HG03103 (cell line): Measurements from ENCODE around the gene ALPK3.

Experiments
- ATAC-seq: cut with Tn5 transposase; IDR thresholded peaks from one replicate; pipeline ENCODE4 v1.9.1; 2021; ENCODE audit warnings: low read depth; ENCODE audit not compliant: unreplicated experiment

The ALPK3 gene

GRCh38 chr15:84798436-84798946, 18.7 kb upstream of the ALPK3 start:
- ATAC-seq = no peak

DNA sequence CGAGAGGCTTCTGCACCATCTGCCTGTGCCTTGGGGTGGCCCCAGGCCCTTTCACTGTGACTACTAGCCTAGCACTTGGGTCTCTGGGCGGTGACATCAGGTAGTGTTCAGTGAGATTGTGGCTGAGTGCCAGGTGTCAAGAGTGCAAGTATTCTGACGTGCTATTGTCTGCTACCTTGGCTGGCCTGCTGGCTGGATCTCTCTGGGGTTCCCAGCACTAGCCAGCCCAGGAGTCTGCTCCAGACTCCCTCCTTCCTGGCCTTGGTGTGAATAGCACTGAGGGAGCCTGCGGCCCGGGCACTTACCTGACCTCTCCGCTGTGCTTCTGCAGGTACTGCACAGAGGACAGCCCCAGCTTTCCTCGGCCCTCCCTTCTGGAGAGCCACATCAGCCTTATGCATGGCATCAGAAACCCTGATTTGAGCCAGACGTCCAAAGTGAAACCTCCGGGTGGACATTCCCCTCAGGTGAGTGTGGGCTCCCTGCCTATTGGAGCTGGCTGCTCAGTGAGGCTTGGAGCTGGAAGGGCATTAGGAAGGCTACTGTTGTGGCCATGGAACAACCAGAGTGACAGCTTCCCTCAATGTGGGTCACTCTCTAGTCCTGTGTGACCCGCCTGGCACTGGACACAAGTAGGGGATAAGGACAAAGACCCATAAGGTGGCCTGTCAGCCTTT, 17.5 kb upstream of the ALPK3 start:
- no peak for ATAC-seq

GRCh38 chr15:84800365-84800806, 16.8 kb upstream of the ALPK3 start:
- ATAC-seq = no peak

- ATAC-seq = no peak
Measured at GRCh38 chr15:84804005-84804900, 12.9 kb upstream of the ALPK3 start.

DNA sequence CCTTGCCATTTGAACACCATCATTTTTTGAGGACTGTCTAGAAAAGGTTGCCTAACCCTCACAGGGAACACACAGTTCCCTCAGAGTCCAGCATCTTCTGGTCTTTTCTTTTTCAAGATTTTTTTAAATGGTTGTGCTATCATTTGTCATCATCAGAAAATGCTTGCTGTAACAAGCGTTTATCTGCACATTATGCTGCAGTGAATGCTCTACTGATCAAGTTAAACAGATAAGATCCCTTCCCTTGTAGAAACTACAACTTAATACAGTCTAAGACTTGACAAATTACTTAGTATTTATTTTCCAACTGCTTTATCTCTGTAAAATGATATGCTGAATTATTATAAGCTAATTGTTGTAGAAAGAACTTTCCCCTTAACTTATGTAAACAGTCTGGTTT, 11.9 kb upstream of the ALPK3 start:
- no peak for ATAC-seq

GRCh38 chr15:84807228-84807627, 9.9 kb upstream of the ALPK3 start:
- no peak for ATAC-seq

- no peak for ATAC-seq
Measured at GRCh38 chr15:84810073-84810840, 6.9 kb upstream of the ALPK3 start.

GRCh38 chr15:84811151-84811550, 6.0 kb upstream of the ALPK3 start:
- no peak for ATAC-seq

- ATAC-seq = no peak
Measured at GRCh38 chr15:84811828-84812227, 5.3 kb upstream of the ALPK3 start.

DNA sequence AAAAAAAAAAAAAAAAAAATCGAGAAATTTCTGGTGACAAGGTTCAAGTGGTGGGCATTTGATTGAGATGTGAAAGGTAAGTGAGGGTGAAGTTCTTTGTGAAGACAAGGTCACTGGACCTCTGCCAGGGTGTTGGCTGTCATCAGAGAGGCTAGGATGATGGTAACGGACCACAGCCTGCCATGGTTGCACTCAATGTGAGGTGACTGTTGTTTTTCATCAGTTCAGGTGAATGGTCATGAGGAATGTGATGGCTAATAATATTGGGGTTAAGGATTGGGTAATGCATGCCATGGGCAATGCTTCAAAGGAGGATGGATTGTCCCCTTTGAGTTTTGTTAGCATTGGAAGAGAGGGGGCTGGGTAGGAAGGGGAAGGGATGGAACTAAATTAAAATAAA, 4.3 kb upstream of the ALPK3 start:
- no peak for ATAC-seq

DNA sequence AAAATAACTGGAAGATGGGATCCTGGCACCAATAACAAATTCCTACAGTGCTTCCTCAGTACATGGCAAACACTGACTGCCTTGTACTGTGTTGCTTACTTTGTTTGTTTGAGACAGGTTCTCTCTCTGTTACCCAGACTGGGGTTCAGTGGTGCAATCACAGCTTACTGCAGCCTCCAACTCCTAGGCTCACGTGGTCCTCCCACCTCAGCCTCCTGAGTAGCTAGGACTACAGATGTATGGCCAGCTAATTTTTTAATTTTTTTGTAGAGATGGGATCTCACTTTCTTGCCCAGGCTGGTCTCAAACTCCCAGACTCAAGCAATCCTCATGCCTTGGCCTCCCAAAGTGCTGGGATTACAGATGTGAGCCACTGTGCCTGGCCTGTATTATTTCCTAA, 3.7 kb upstream of the ALPK3 start:
- ATAC-seq = no peak

- ATAC-seq = no peak
Measured at GRCh38 chr15:84813931-84814330, 3.2 kb upstream of the ALPK3 start.

DNA sequence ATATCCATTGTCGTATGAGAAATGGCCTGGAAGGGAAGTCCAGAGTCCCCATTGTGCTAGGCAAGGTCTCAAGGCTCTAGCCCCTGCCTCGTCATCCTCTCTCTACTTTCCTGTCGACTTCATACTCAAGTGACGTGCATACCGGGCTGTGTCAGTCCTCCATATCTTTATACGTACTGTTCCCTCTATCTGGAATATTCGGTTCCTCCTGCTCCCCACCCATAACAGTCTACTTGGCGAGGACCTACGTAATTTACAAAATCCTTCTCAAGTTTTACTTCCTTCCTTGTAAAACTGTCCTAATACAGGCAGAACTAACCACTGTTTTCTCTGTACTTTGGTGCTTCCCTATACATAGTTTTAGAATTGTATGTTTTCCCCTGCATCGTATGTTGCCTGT, 2.2 kb upstream of the ALPK3 start:
- ATAC-seq = no peak

GRCh38 chr15:84817466-84818081, 418 bp downstream of the ALPK3 start:
- ATAC-seq = no peak

DNA sequence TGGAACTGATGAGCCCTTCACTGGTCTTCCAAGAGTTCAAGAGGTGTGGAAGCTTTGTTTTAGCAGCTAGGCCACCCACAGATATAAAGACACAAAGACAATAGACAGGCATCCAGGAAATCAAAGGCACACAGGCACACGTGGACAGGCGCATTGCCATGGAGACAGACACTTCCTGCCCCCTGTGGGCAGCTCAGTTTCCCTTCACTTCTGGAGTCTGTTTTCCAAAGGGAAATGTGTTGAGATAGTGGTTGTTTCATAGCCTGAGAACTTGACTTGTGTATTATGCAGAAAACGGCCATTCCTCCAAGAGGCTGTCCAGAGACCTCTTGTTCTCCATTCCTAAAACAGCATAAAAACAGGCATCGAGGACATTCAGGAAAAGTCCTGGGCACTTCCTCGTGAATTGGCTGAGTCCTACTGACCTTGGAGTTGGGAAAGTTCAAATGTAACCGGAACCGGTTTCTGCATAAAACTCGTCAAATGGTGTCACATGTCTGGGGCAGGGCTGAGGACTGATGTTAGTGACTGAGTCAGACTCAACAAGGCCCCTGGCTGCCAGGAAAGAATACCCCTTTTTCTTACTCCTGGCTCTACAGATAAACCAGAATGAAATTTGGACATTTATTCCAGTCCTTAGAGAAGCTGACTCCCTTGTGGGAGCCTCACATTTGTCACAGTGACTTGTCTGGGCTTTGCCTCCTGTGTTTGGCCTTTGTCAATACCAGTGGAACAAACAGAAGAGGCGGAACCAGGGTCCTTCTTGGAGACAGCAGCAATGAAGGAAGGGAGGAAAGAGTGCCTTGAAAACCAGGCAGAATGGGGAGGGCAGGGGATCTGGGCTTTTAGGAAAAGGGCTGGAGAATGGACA, 1.3 kb downstream of the ALPK3 start:
- ATAC-seq = no peak

DNA sequence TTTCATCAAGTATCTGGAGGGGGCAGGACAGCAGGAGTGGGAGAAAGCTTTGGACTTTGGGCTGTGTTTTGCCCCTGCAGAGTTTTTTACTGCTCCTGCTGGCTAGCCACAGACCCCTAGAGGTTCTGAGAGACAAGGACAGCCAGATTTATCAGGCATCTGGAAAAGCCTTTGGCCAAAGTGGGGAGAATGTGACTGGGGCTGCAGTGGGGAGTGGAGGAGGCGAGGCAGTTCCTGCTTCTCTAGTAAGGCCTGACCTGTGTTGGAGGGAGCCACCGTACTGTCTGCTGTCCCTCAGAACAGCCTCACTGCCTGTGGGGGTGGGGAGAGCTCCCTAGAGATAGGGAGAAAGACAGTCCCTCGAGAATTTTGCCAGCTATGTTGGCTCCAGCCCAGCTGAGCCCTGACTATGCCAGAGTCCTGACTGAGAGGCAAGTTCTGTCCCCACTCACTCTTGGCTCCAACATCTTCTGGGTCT, 2.2 kb downstream of the ALPK3 start:
- ATAC-seq = no peak

- no peak for ATAC-seq
Measured at GRCh38 chr15:84819791-84820190, 2.6 kb downstream of the ALPK3 start.

- ATAC-seq = no peak
Measured at GRCh38 chr15:84821501-84822021, 4.4 kb downstream of the ALPK3 start.

- no peak for ATAC-seq
Measured at GRCh38 chr15:84822653-84823281, 5.6 kb downstream of the ALPK3 start.
